ENCODE measurements around the gene SOWAHA.

GRCh38 chr5:132772291-132773070 lies 40.6 kb upstream of the SOWAHA start:
- TF ChIP-seq, protein P1, sequence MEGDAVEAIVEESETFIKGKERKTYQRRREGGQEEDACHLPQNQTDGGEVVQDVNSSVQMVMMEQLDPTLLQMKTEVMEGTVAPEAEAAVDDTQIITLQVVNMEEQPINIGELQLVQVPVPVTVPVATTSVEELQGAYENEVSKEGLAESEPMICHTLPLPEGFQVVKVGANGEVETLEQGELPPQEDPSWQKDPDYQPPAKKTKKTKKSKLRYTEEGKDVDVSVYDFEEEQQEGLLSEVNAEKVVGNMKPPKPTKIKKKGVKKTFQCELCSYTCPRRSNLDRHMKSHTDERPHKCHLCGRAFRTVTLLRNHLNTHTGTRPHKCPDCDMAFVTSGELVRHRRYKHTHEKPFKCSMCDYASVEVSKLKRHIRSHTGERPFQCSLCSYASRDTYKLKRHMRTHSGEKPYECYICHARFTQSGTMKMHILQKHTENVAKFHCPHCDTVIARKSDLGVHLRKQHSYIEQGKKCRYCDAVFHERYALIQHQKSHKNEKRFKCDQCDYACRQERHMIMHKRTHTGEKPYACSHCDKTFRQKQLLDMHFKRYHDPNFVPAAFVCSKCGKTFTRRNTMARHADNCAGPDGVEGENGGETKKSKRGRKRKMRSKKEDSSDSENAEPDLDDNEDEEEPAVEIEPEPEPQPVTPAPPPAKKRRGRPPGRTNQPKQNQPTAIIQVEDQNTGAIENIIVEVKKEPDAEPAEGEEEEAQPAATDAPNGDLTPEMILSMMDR (IDR thresholded peaks at IDR 0.05), result no peak
- TF ChIP-seq SIN3A (IDR thresholded peaks at IDR 0.05; ENCODE audit: borderline replicate concordance, insufficient read depth, low read depth, low read length) (no peak), POLR2AphosphoS5 (IDR thresholded peaks at IDR 0.05; ENCODE audit: low read depth, low read length) (no peak)

Measured in Panc1 (cell line).